GM12873 (cell line): Measurements from ENCODE around the gene CAMK4.

Experiments used
- TF ChIP-seq, protein P1 (sequence below): IDR thresholded peaks from 2 replicates; pipeline ENCODE4 v1.5.1; 2012; ENCODE audit warnings: low read depth, mild to moderate bottlenecking, moderate library complexity, low read length, control low read depth; ENCODE audit not compliant: insufficient read depth; ENCODE audit errors: missing control alignments

The CAMK4 gene

GRCh38 chr5:111248571-111248970, 24.4 kb downstream of the CAMK4 start:
- TF ChIP-seq, protein P1, sequence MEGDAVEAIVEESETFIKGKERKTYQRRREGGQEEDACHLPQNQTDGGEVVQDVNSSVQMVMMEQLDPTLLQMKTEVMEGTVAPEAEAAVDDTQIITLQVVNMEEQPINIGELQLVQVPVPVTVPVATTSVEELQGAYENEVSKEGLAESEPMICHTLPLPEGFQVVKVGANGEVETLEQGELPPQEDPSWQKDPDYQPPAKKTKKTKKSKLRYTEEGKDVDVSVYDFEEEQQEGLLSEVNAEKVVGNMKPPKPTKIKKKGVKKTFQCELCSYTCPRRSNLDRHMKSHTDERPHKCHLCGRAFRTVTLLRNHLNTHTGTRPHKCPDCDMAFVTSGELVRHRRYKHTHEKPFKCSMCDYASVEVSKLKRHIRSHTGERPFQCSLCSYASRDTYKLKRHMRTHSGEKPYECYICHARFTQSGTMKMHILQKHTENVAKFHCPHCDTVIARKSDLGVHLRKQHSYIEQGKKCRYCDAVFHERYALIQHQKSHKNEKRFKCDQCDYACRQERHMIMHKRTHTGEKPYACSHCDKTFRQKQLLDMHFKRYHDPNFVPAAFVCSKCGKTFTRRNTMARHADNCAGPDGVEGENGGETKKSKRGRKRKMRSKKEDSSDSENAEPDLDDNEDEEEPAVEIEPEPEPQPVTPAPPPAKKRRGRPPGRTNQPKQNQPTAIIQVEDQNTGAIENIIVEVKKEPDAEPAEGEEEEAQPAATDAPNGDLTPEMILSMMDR, result no peak

- TF ChIP-seq, protein P1, result no peak
These were observed 27.7 kb downstream of the CAMK4 start for GRCh38 chr5:111251921-111252320.

DNA sequence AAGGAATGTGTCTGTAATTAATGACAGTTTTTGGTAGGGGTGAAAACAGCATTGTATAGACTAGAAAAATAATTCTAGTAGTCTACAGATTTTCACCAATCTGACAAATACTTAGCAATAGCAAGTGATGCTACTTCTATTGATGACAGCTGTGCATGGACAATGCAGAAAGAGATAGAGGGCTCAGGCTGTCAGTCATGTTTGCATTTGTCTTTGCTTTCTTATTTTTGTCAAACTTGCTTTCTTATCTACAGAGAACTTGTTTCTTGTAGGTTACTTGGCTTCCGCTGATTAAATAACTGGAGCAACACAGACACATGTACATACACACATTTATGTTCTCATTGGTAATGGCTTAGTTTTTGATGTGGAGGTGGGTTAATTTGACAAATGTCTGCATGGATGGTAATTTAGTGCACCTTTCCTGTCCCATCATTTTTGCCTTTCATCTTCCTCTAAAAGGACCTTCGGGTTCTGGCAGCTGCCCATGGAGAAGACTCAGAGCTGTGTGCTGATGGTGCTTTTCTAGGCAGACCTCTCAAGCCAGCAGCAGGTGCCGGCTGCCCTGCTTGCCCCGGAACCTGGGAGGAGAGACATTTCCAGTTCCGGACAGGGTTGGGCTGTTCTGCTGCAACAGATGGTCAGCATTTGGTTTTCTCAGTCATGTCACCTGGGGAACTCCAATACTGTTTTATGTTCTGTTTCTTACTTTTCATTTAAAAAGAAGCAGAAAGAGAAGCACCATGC, 28.8 kb downstream of the CAMK4 start:
- TF ChIP-seq, protein P1, result no peak

DNA sequence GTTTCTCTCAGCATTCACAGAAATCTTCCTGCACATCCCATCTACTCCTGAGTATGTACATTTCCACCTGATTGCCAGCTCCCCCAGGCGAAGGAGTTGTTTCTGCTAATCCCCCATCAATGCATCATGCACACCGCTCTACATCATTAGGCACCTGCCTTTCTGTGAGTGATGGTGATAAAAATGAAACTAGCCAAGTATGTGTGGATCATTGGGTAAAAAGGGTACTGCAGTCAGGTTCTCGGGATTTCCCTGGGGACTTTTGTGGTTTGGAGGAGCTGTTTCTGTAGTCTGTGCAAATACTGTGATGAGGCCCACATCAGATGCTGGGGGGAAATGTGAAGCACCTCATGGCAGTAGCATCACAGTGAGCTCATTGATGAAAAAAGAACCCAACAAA, 30.4 kb downstream of the CAMK4 start:
- TF ChIP-seq, protein P1, result peak; percentile 2

DNA sequence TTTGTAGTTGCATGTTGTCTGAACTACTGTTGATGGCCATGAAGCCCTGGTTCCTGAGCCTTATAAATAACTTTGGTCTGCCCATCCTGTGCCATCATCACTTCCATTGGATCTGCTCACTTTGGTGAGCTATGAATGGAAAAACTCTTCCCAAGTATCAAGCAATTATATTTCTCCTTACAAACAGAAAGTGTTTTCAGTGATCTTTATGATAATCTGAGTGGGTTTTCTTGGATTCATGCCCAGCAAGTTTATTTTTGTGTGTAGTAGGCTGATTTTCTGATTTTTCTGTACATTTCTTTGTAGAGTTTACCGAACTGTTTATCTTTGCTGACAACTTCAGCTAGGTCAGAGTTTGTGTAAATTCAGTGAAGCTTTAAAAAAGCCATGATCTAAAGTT, 31.0 kb downstream of the CAMK4 start:
- TF ChIP-seq, protein P1, result no peak

- TF ChIP-seq, protein P1, result no peak
These were observed 31.9 kb downstream of the CAMK4 start for GRCh38 chr5:111256128-111256527.

DNA sequence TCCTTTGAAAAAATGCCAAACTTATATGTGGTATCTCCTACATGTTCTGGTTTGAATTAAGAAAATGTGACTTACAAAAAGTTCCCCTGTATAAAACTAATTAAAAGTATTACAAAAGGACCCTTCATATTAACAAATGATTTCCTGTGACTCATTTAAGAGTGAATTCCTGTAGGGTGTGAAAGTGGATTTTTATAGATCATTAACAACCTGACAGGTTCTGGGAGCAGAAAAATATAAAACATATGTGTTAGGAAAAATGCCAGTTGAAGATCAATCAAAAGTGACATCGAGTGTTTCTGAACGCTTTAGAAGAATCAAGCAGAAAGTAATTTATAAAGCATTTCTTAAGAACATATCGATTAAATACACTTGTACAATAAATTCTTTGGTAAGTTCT, 35.5 kb downstream of the CAMK4 start:
- TF ChIP-seq, protein P1, result no peak
